ENCODE data around the gene CMTM6. TPM values are rescaled to one million over a fixed set of nuclear protein-coding genes. Genes with fewer than 3 reads are reported as not detected.
"Not testable (repeated sequence)": the region's sequence is repeated elsewhere in the genome, so short reads cannot be mapped to it uniquely, and the experiment has no call there.

Gene CMTM6
- total RNA-seq, 1 experiment from 2014 or later = 39.7 TPM

- no peak for TF ChIP-seq CTCF (IDR thresholded peaks at IDR 0.05; ENCODE audit: insufficient read depth in 1 of 2, low read depth in 1 of 2, low read length in 1 of 2, severe bottlenecking in 1 of 2, unreplicated experiment in 1 of 2)
- no peaks in the 10 kb centered on the region for H3K27me3 ChIP-seq (replicated peaks; ENCODE audit: control insufficient read depth, insufficient read depth, low read length)
- POLR2A ChIA-PET = no interaction called here
- Mint-ChIP-seq H3K36me3 (ENCODE audit: insufficient read depth, unreplicated experiment) (peaks cover 10% of the 10 kb centered on the region), H3K4me3 (ENCODE audit: unreplicated experiment) (no peak overlapping the region), H3K27me3 (ENCODE audit: insufficient read depth, unreplicated experiment) (no peaks in the 10 kb centered on the region), H3K9me3 (ENCODE audit: unreplicated experiment) (peaks cover 10% of the 10 kb centered on the region), H3K27ac (ENCODE audit: unreplicated experiment) (no peak overlapping the region), H3K4me1 (ENCODE audit: low read depth, unreplicated experiment) (no peaks in the 10 kb centered on the region)
- no peaks in the 10 kb centered on the region for H3K4me1 ChIP-seq
- DNase-seq = no peak
- intact Hi-C loops (cut with micrococcal nuclease; ENCODE audit: unreplicated experiment) = no loop called here
- no peaks in the 10 kb centered on the region; the same call in 1 of the 2 replicates for H3K36me3 ChIP-seq (ENCODE audit: control insufficient read depth, insufficient read depth, low read length)
- no TSS peak for BruUV-seq (replicated peaks)
- H3K9me3 ChIP-seq = no peaks in the 10 kb centered on the region
- no peak overlapping the region for H3K4me3 ChIP-seq (ENCODE audit: low read depth, low read length)
- CTCF ChIA-PET = no interaction called here
Measured at GRCh38 chr3:32442766-32443165, 59.9 kb downstream of the CMTM6 start.

- Histone ChIP-seq H3K36me3 (ENCODE audit: control insufficient read depth, insufficient read depth, low read length) (no peaks in the 10 kb centered on the region; the same call in 1 of the 2 replicates), H3K9me3 (no peaks in the 10 kb centered on the region), H3K4me3 (ENCODE audit: low read depth, low read length) (no peak overlapping the region), H3K4me1 (no peaks in the 10 kb centered on the region), H3K27me3 (replicated peaks; ENCODE audit: control insufficient read depth, insufficient read depth, low read length) (no peaks in the 10 kb centered on the region)
- intact Hi-C loops (cut with micrococcal nuclease; ENCODE audit: unreplicated experiment) = no loop called here
- Mint-ChIP-seq H3K27ac (ENCODE audit: unreplicated experiment) (no peak overlapping the region), H3K9me3 (ENCODE audit: unreplicated experiment) (no peaks in the 10 kb centered on the region), H3K4me3 (ENCODE audit: unreplicated experiment) (no peak overlapping the region), H3K4me1 (ENCODE audit: low read depth, unreplicated experiment) (no peaks in the 10 kb centered on the region), H3K27me3 (ENCODE audit: insufficient read depth, unreplicated experiment) (no peaks in the 10 kb centered on the region), H3K36me3 (ENCODE audit: insufficient read depth, unreplicated experiment) (peaks cover 10% of the 10 kb centered on the region)
- no TSS peak for BruUV-seq (replicated peaks)
- DNase-seq = no peak
- ChIA-PET CTCF (no interaction called here), POLR2A (no interaction called here)
- TF ChIP-seq CTCF (IDR thresholded peaks at IDR 0.05; ENCODE audit: insufficient read depth in 1 of 2, low read depth in 1 of 2, low read length in 1 of 2, severe bottlenecking in 1 of 2, unreplicated experiment in 1 of 2) = no peak
Measured at GRCh38 chr3:32440611-32441350, 61.9 kb downstream of the CMTM6 start.

- H3K4me3 ChIP-seq (ENCODE audit: low read depth, low read length); H3K4me1 Mint-ChIP-seq (ENCODE audit: low read depth, unreplicated experiment); BruUV-seq (replicated peaks); H3K27me3 Mint-ChIP-seq (ENCODE audit: insufficient read depth, unreplicated experiment); H3K36me3 ChIP-seq (ENCODE audit: control insufficient read depth, insufficient read depth, low read length); H3K27ac Mint-ChIP-seq (ENCODE audit: unreplicated experiment); intact Hi-C loops (cut with micrococcal nuclease; ENCODE audit: unreplicated experiment); DNase-seq; H3K4me1 ChIP-seq; H3K4me3 Mint-ChIP-seq (ENCODE audit: unreplicated experiment); H3K9me3 Mint-ChIP-seq (ENCODE audit: unreplicated experiment); POLR2A ChIA-PET; H3K27me3 ChIP-seq (replicated peaks; ENCODE audit: control insufficient read depth, insufficient read depth, low read length); H3K9me3 ChIP-seq: not testable (repeated sequence)
- CTCF ChIA-PET = interaction anchor here (0.7 kb wide), 1 partner anchor 64 kb away, joined by 4 read pairs; no protein-coding TSS in a partner anchor
- H3K36me3 Mint-ChIP-seq (ENCODE audit: insufficient read depth, unreplicated experiment) = peaks cover 10% of the 10 kb centered on the region
Measured at GRCh38 chr3:32439421-32439820, 63.2 kb downstream of the CMTM6 start.
